MCF 10A (cell line): Measurements from ENCODE around the gene SECTM1. TPM values are rescaled to one million over a fixed set of nuclear protein-coding genes. Genes with fewer than 3 reads are reported as not detected.

ENCODE experiments used
- BruUV-seq: library from RNA; stranded (reverse); fragments of 400-500 nt; replicated peaks from 2 replicates; lab custom pipeline; 2021; lab: Mats Ljungman, UMichigan
- CTCF ChIA-PET: fragments of 300-600 bp; sonication (Branson Sonifier 250); formaldehyde crosslinking; extraction: SDS; loops from one replicate; lab custom pipeline; 2021; ENCODE audit warnings: antibody characterized with exemption, inconsistent platforms; lab: Yijun Ruan, JAX
- POLR2A ChIA-PET: fragments of 300-600, 350-650 bp; sonication (Branson Sonifier 250); formaldehyde crosslinking; extraction: SDS; loops from one replicate; lab custom pipeline; 2020; ENCODE audit warnings: antibody characterized with exemption, inconsistent platforms; lab: Yijun Ruan, JAX
- DNase-seq: peaks from one replicate; pipeline ENCODE4 v3.0.0-alpha.2; 2018; ENCODE audit not compliant: unreplicated experiment
- H3K27ac Mint-ChIP-seq: one replicate; pipeline ENCODE4 v1.8.0; 2022; ENCODE audit warnings: mild to moderate bottlenecking, low read depth, mixed read lengths; ENCODE audit not compliant: unreplicated experiment
- H3K27me3 Mint-ChIP-seq: one replicate; pipeline ENCODE4 v1.8.0; 2022; ENCODE audit warnings: mixed read lengths; ENCODE audit not compliant: insufficient read depth, unreplicated experiment
- H3K36me3 Mint-ChIP-seq: one replicate; pipeline ENCODE4 v1.8.0; 2022; ENCODE audit warnings: mild to moderate bottlenecking, moderate library complexity, mixed read lengths; ENCODE audit not compliant: insufficient read depth, unreplicated experiment
- H3K4me1 Mint-ChIP-seq: one replicate; pipeline ENCODE4 v1.8.0; 2022; ENCODE audit warnings: mixed read lengths; ENCODE audit not compliant: insufficient read depth, unreplicated experiment
- H3K4me3 Mint-ChIP-seq: one replicate; pipeline ENCODE4 v1.8.0; 2022; ENCODE audit warnings: mild to moderate bottlenecking, moderate library complexity, mixed read lengths; ENCODE audit not compliant: unreplicated experiment
- H3K9me3 Mint-ChIP-seq: one replicate; pipeline ENCODE4 v1.8.0; 2022; ENCODE audit warnings: mixed read lengths; ENCODE audit not compliant: unreplicated experiment
- intact Hi-C: fragments of 100-400 bp; cut with micrococcal nuclease; formaldehyde crosslinking; loops from 2 replicates; pipeline ENCODE4 v1.14.1; 2022
- total RNA-seq: library from RNA; stranded (reverse); gene quantifications from 2 replicates; pipeline ENCODE4 v1.2.3, GENCODE V29; 2022
- TF ChIP-seq, protein P1 (sequence below): fragments of 200-600 bp; IDR thresholded peaks from one replicate; pipeline ENCODE4 v1.8.0; 2022; ENCODE audit warnings: antibody characterized with exemption, mild to moderate bottlenecking; ENCODE audit not compliant: unreplicated experiment

The SECTM1 gene
- total RNA-seq, 1 experiment from 2014 or later: 13.4 TPM

DNA sequence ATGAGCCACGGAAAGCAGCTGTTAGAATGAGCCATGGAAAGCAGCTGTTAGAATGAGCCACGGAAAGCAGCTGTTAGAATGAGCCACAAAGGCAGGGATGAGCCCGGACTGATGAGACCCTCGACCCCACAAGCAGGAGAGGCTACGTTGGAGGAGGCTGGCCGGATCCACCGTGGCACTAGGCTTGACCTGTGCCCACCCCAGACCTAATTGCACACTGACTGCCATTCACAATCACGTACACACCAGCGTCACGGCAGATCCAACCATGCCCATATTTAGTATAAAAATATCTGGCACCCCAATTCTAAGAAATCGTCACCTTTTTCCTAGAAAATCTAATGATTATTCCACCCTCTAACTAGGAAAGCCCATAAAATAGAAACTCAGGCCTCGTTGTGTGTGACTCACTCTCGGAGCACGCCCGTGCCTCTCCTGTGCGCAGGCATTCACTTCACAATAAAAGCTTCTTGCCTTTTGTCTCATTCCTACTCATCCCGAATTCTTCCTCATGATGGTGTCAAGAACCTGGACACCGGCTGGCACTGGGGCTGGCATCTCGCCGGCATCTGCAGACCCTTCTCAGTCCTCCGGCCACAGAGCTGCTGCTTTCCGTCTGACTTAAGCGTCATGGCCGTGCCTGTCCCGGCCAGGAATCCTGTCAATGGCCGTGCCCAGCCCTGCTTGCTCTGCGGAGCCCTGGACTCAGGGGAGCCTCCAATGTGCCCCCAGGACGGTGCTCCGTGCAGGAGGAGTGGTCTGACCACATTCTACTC is 5.5 kb upstream of the SECTM1 start:
- ChIA-PET POLR2A (interaction anchor here (0.6 to 2.2 kb wide), 9 partner anchors 39 to 253 kb away, joined by 3 to 20 read pairs (median 4); partner anchors contain the start of gene FOXK2), CTCF (interaction anchor here (0.7 to 3.0 kb wide), 3 partner anchors 13 to 363 kb away, joined by 3 to 14 read pairs (median 4); no protein-coding TSS in a partner anchor)
- intact Hi-C loops: loop anchor here (2.0 kb wide), 1 partner anchor 254 kb away; no protein-coding TSS in a partner anchor
- Mint-ChIP-seq H3K36me3 (peaks cover 6% of the 10 kb centered on the region), H3K4me3 (peak overlapping the region; percentile 63), H3K27me3 (no peaks in the 10 kb centered on the region), H3K4me1 (peaks cover 23% of the 10 kb centered on the region), H3K9me3 (no peaks in the 10 kb centered on the region), H3K27ac (peak overlapping the region; percentile 93)
- TF ChIP-seq, protein P1, sequence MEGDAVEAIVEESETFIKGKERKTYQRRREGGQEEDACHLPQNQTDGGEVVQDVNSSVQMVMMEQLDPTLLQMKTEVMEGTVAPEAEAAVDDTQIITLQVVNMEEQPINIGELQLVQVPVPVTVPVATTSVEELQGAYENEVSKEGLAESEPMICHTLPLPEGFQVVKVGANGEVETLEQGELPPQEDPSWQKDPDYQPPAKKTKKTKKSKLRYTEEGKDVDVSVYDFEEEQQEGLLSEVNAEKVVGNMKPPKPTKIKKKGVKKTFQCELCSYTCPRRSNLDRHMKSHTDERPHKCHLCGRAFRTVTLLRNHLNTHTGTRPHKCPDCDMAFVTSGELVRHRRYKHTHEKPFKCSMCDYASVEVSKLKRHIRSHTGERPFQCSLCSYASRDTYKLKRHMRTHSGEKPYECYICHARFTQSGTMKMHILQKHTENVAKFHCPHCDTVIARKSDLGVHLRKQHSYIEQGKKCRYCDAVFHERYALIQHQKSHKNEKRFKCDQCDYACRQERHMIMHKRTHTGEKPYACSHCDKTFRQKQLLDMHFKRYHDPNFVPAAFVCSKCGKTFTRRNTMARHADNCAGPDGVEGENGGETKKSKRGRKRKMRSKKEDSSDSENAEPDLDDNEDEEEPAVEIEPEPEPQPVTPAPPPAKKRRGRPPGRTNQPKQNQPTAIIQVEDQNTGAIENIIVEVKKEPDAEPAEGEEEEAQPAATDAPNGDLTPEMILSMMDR: no peak
- BruUV-seq: TSS peak; percentile 96
- peak; percentile 87 for DNase-seq

GRCh38 chr17:82334622-82335394 is 1.2 kb upstream of the SECTM1 start:
- Mint-ChIP-seq H3K36me3 (peaks cover 6% of the 10 kb centered on the region), H3K27ac (peak overlapping the region; percentile 55), H3K27me3 (no peaks in the 10 kb centered on the region), H3K4me3 (peak overlapping the region; percentile 68), H3K9me3 (no peaks in the 10 kb centered on the region), H3K4me1 (peaks cover 30% of the 10 kb centered on the region)
- TF ChIP-seq, protein P1: no peak
- intact Hi-C loops: no loop called here
- peak; percentile 71 for DNase-seq
- ChIA-PET CTCF (interaction anchor here (0.9 kb wide), 1 partner anchor 16 kb away, joined by 3 read pairs; no protein-coding TSS in a partner anchor), POLR2A (interaction anchor here (0.5 to 4.7 kb wide), 8 partner anchors 37 to 194 kb away, joined by 3 to 88 read pairs (median 4); no protein-coding TSS in a partner anchor)
- no TSS peak for BruUV-seq

DNA sequence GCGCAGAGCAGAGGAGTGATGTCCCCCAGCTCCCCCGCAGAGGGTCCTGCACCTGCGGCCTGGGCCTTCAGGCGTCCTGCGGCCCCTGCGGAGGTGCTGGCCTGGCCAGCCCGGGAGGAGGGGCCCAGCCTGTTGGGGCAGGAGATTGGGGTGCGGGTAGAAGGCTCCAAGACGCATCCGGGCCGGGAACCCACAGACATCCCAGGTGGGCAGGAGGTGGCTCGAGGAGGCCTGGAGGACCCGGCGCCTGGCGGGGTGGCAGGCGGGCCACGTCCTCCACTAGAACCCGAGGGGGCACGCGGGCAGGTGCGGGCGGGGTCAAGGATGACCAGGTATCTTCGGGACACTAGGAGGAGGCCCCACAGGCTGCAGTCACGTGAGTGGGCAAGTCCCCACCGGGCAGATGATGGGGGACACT is 647 bp upstream of the SECTM1 start:
- ChIA-PET CTCF (no interaction called here), POLR2A (interaction anchor here (0.5 to 4.7 kb wide), 14 partner anchors 36 to 194 kb away, joined by 3 to 88 read pairs (median 7); partner anchors contain the start of gene FOXK2)
- intact Hi-C loops: no loop called here
- TF ChIP-seq, protein P1: no peak
- peak overlapping the region; percentile 68 for H3K4me3 Mint-ChIP-seq
- no peaks in the 10 kb centered on the region for H3K9me3 Mint-ChIP-seq
- BruUV-seq: no TSS peak
- no peaks in the 10 kb centered on the region for H3K27me3 Mint-ChIP-seq
- H3K4me1 Mint-ChIP-seq: peaks cover 27% of the 10 kb centered on the region
- DNase-seq: no peak
- H3K27ac Mint-ChIP-seq: no peak overlapping the region
- peaks cover 6% of the 10 kb centered on the region for H3K36me3 Mint-ChIP-seq
